Measurements from ENCODE around the gene C2orf76.

The C2orf76 gene

GRCh38 chr2:119256582-119256921 is 110.1 kb downstream of the C2orf76 start:
- no peaks in the 10 kb centered on the region for H3K9me3 ChIP-seq (ENCODE audit: low read length)
- H3K9me2 ChIP-seq (ENCODE audit: low read depth, low read length), result no peaks in the 10 kb centered on the region
- H3K27ac ChIP-seq (ENCODE audit: low read depth, low read length, poor library complexity, severe bottlenecking), result no peak overlapping the region
- H3F3A ChIP-seq (ENCODE audit: insufficient read depth, low read length), result no peaks in the 10 kb centered on the region
- no peak overlapping the region for H3K4me2 ChIP-seq (ENCODE audit: low read length)
- H3K79me2 ChIP-seq (ENCODE audit: insufficient read depth, low read length), result no peaks in the 10 kb centered on the region
- no peak overlapping the region for H2AFZ ChIP-seq (ENCODE audit: low read length)
- TF ChIP-seq EZH2 (IDR thresholded peaks at IDR 0.05; ENCODE audit: borderline replicate concordance, low read length), result no peak
- TF ChIP-seq CTCF (IDR thresholded peaks at IDR 0.05; ENCODE audit: low read length), result no peak
- no peak overlapping the region for H3K4me3 ChIP-seq (ENCODE audit: low read depth, low read length, poor library complexity, severe bottlenecking)
- no peak overlapping the region for H3K9ac ChIP-seq (ENCODE audit: low read length)
- no peaks in the 10 kb centered on the region for H3K4me1 ChIP-seq (ENCODE audit: insufficient read depth, low read length, severe bottlenecking)
- no peaks in the 10 kb centered on the region for H3K27me3 ChIP-seq (ENCODE audit: insufficient read depth, low read length)
- no peaks in the 10 kb centered on the region for H4K20me1 ChIP-seq (ENCODE audit: insufficient read depth, low read length)
- H3K36me3 ChIP-seq (ENCODE audit: insufficient read depth, low read length), result no peaks in the 10 kb centered on the region

GRCh38 chr2:119255760-119256581 is 110.7 kb downstream of the C2orf76 start:
- Histone ChIP-seq H3K79me2 (ENCODE audit: insufficient read depth, low read length) (no peaks in the 10 kb centered on the region), H3K9ac (ENCODE audit: low read length) (no peak overlapping the region), H3K27ac (ENCODE audit: low read depth, low read length, poor library complexity, severe bottlenecking) (no peak overlapping the region), H3K4me2 (ENCODE audit: low read length) (no peak overlapping the region), H3K27me3 (ENCODE audit: insufficient read depth, low read length) (no peaks in the 10 kb centered on the region), H3F3A (ENCODE audit: insufficient read depth, low read length) (no peaks in the 10 kb centered on the region), H3K4me3 (ENCODE audit: low read depth, low read length, poor library complexity, severe bottlenecking) (no peak overlapping the region), H4K20me1 (ENCODE audit: insufficient read depth, low read length) (no peaks in the 10 kb centered on the region), H3K4me1 (ENCODE audit: insufficient read depth, low read length, severe bottlenecking) (no peaks in the 10 kb centered on the region), H3K9me3 (ENCODE audit: low read length) (no peaks in the 10 kb centered on the region), H3K36me3 (ENCODE audit: insufficient read depth, low read length) (no peaks in the 10 kb centered on the region), H3K9me2 (ENCODE audit: low read depth, low read length) (no peaks in the 10 kb centered on the region), H2AFZ (ENCODE audit: low read length) (no peak overlapping the region)
- TF ChIP-seq EZH2 (IDR thresholded peaks at IDR 0.05; ENCODE audit: borderline replicate concordance, low read length), result no peak
- no peak for TF ChIP-seq CTCF (IDR thresholded peaks at IDR 0.05; ENCODE audit: low read length)

GRCh38 chr2:119254601-119255080 is 112.0 kb downstream of the C2orf76 start:
- H3K9me2 ChIP-seq (ENCODE audit: low read depth, low read length), result no peaks in the 10 kb centered on the region
- H3F3A ChIP-seq (ENCODE audit: insufficient read depth, low read length), result no peaks in the 10 kb centered on the region
- TF ChIP-seq EZH2 (IDR thresholded peaks at IDR 0.05; ENCODE audit: borderline replicate concordance, low read length) (no peak), CTCF (IDR thresholded peaks at IDR 0.05; ENCODE audit: low read length) (no peak)
- no peaks in the 10 kb centered on the region for H3K27me3 ChIP-seq (ENCODE audit: insufficient read depth, low read length)
- no peak overlapping the region for H3K27ac ChIP-seq (ENCODE audit: low read depth, low read length, poor library complexity, severe bottlenecking)
- H3K4me1 ChIP-seq (ENCODE audit: insufficient read depth, low read length, severe bottlenecking), result no peaks in the 10 kb centered on the region
- H3K9ac ChIP-seq (ENCODE audit: low read length), result no peak overlapping the region
- H3K9me3 ChIP-seq (ENCODE audit: low read length), result no peaks in the 10 kb centered on the region
- H3K79me2 ChIP-seq (ENCODE audit: insufficient read depth, low read length), result no peaks in the 10 kb centered on the region
- H4K20me1 ChIP-seq (ENCODE audit: insufficient read depth, low read length), result no peaks in the 10 kb centered on the region
- H3K4me2 ChIP-seq (ENCODE audit: low read length), result no peak overlapping the region
- H3K36me3 ChIP-seq (ENCODE audit: insufficient read depth, low read length), result no peaks in the 10 kb centered on the region
- H3K4me3 ChIP-seq (ENCODE audit: low read depth, low read length, poor library complexity, severe bottlenecking), result no peak overlapping the region
- H2AFZ ChIP-seq (ENCODE audit: low read length), result no peak overlapping the region

All from OCI-LY1 (cell line).